22Rv1 (cell line): ENCODE data around the gene REL.

ENCODE experiments used
- H3K27ac ChIP-seq: fragments of 450-650 bp; 2 replicates; pipeline ENCODE4 v1.5.1; 2017
- CTCF ChIP-seq: fragments of 450-650 bp; IDR thresholded peaks from 2 replicates; pipeline ENCODE4 v1.5.1; 2017; ENCODE audit warnings: mild to moderate bottlenecking
- ZFX ChIP-seq: fragments of 450-650 bp; IDR thresholded peaks from 2 replicates; pipeline ENCODE4 v1.6.1; 2017; ENCODE audit warnings: antibody characterized with exemption, borderline replicate concordance

Gene REL

DNA sequence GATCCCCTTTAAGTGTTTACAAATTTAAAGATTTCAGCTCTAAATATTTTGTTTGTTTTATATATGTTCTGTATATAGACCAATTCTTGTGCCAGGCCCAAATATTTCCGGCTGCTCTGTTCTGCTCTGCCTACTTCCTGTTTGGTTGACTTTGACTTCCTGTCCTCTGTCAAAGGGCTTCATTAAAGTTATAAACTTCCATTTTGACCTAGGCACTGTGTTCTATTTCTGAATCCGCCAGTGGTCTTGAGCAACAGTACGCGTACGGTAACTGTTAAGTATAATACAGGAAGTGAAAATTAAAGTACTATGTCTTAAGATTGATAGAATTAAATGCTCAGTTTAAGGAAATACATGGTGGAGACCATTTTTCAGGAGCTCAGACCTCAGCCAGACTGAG is 13.5 kb upstream of the REL start:
- no peak overlapping the region for H3K27ac ChIP-seq
- TF ChIP-seq CTCF, result no peak
- TF ChIP-seq ZFX, result no peak

- TF ChIP-seq ZFX (no peak), CTCF (no peak)
- no peak overlapping the region for H3K27ac ChIP-seq
These were observed 12.6 kb upstream of the REL start for GRCh38 chr2:60868589-60869273.

- no peak overlapping the region for H3K27ac ChIP-seq
- TF ChIP-seq CTCF (no peak), ZFX (no peak)
These were observed 8.9 kb upstream of the REL start for GRCh38 chr2:60872510-60872928.

DNA sequence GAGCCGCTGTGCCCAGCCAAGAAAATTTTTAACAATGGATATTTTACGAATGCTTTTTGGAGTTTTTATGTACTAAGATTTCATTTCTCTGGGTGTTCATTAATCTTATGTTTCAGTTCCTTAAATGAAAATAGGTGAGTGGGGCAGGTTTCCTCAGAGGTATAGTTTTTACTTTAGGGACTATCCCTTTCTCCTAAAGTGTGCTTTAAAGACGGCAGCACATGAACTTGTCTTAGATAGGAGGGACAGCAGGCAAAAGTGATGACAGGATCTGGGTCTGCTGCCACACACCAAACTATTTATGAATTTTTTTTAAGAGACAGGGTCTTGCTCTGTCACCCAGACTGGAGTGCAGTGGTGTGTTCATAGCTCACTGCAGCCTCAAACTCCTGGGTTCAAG is 8.0 kb upstream of the REL start:
- H3K27ac ChIP-seq, result no peak overlapping the region
- TF ChIP-seq ZFX, result no peak
- TF ChIP-seq CTCF, result no peak

- H3K27ac ChIP-seq, result no peak overlapping the region
- TF ChIP-seq CTCF (no peak), ZFX (no peak)
These were observed 5.9 kb upstream of the REL start for GRCh38 chr2:60875520-60875919.

GRCh38 chr2:60880643-60881046 is 729 bp upstream of the REL start:
- peak overlapping the region; percentile 81 for H3K27ac ChIP-seq

More at GRCh38 chr2:60880643-60881046, 729 bp upstream of the REL start:
- TF ChIP-seq ZFX, result no peak
- no peak for TF ChIP-seq CTCF
